ENCODE measurements around the gene PRKAG2. TPM values are rescaled to one million over a fixed set of nuclear protein-coding genes. Genes with fewer than 3 reads are reported as not detected.
A peak's percentile ranks its signal among the peaks of the same experiment; 100 is the strongest.
"Not testable (repeated sequence)": the region's sequence is repeated elsewhere in the genome, so short reads cannot be mapped to it uniquely, and the experiment has no call there.

Gene PRKAG2
- total RNA-seq, 1 experiment from 2014 or later: 59.7 TPM

DNA sequence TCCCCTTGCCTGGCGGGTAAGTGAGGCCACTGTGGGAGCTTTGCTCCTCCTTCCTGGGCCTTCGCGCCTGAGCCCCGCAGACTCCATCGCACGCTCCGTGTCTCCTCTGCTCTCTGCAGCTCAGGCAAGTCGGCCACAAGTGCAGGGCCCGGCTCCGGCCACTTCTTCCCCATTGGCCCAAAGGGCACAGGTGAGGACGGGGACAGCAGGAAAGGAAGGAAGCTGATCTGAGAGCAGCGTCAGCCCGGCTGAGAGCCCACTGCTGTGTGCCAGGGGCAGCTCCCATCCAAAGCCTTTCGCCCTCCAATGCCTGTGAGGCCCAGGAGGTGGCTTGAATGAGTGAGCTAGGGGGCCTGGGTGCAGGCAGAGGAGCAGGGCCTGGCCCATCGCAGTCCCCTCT lies 323.6 kb downstream of the PRKAG2 start:
- DNase-seq (ENCODE audit: low spot score): no peak

DNA sequence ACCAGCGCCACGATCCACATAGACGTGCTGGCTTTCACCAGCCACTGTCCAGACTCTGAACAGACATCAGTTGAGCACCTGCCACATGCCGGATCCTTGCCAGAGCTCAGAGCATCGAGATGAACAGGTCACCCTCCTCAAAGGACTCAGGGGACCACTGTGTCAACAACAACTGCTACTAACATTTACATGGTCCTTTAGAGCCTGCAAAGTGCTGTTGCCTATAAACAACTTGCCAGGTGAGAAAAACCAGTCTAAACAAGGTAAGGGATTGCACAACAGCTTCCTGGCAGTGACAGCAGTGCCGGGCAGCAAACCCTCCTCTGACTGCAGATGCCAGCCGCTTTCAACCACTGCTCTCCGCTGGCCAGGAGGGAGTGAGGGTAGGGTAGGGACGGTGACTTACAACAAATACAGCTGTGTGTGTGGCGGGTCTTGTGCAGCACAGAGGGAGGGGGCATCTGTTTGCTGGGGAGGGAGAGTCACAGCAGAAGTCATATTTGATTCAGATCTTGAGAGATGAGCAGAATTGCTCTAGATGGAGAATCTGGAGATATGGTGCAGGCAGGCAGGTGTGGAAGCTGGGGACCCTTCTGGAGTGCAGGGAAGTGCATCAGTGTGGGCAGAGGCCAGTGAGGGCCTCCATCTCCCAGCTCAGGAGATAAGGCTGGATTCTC lies 324.4 kb downstream of the PRKAG2 start:
- no peak for DNase-seq (ENCODE audit: low spot score)

DNA sequence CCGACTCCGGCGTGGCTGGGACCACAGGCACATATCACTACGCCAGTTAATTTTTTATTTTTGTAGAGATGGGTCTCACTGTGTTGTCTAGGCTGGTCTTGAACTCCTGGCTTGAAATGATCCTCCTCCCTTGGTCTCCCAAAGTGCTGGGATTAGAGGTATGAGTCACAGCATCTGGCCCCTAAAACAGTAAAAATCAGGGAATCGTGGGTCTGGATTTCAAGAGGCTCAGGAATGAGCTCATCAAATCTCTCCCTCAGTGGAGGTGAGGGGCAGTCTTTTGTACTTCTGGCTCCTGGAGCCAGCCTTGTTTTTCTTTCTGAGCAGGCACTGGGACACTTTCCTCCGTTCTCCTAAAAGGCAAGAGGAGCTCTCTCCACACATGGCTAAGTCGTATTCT lies 325.1 kb downstream of the PRKAG2 start:
- DNase-seq (ENCODE audit: low spot score): no peak

DNA sequence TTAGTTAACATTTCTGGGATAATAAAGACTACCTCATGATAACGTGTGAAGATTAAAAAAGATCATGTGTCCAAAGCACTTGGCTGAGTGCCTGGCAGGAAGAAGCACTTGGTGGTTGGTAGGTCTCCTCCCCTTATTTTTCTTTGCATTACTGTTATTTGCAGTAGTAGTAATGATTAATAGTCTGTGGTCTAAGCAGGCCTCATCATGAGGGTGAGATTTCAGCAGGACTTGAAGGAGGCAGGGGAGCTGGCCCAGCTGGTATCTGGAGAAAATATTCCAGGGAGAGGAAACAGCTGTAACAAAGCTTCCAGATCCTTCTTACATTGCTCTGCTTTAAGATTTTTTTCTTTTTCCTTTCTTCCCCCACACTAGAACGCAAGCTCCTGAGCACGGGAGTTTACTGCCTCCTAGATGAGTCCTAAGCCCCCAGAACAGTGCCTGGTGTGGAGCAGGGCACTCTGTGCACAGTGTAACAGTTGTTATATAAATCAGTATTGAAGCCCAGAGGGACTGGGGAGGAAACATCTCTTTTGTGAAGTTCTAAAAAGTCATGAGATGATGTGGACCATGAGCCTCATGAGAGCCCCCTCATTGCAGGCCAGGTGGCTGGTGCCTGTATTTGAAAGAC lies 326.1 kb downstream of the PRKAG2 start:
- DNase-seq (ENCODE audit: low spot score): peak; percentile 65

DNA sequence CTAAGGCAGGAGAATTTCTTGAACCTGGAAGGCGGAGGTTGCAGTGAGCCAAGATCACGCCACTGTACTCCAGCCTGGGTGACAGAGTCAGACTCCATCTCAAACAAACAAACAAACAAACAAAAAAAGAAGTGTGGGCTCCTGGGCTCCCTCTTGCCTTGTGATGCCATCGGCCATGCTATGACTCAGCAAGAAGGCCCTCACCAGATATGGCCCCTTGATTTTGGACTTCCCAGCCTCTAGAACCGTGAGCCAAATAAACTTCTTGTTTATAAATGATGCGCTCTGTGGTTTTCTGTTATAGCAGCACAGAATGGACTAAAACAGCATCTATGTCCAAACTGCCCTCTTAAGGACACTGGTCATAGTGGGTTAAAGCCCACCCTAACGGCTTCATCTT lies 327.3 kb downstream of the PRKAG2 start:
- no peak for DNase-seq (ENCODE audit: low spot score)

DNA sequence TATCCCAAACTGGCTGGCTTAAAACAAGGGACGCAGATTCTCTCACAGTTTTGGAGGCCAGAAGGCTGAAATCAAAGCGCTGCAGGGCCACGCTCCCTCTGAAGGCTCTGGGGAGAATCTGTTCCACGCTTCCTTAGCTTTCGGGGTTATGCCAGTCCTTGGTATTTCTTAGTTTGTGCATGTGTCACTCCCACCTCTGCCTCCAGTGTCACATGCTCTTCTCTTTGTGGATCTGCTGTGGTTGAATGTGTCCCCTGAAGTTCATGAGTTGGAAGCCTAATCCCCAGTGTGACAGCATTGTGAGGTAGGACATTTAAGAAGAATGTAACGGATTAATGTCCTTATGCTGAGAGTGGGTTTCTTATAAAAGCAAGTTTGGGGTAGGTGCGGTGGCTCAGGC lies 327.8 kb downstream of the PRKAG2 start:
- DNase-seq (ENCODE audit: low spot score): no peak

DNA sequence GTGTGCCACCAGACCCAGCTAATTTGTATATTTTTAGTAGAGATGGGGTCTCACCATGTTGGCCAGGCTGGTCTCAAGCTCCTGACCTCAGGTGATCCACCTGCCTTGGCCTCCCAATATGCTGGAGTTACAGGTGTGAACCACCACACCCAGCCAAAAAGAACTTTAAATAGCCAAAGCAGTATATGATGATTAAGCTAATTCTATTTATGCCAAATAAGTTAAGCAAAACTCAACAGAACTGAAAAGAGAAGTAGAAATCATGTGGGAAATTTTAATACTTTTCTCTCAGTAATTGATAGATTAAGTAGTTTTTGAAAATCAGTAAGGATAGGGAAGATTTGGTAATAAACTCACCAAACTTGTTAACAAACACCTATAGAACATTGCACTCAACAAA lies 332.7 kb downstream of the PRKAG2 start:
- no peak for DNase-seq (ENCODE audit: low spot score)

DNA sequence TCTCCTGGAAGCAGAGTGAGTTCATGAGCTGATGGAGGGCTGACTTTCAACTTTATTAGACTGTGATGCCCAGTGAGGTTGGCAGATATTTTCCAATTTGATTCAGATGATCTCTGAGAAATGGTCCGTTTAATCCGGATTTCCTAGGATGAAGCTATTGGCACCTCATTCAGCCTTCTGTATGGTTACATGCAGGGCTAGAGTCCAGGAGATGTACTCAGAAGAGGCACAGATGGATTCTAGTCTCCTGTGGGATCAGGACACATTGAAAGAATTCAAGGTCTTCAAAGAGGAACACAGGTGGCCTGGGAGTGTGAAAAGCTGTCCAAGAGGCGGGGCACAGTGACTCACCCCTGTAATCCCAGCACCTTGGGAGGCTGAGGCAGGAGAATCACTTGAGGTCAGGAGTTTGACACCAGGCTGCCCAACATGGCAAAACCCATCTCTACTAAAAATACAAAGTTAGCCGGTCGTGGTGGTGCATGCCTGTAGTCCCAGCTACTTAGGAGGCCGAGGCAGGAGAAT lies 334.2 kb downstream of the PRKAG2 start:
- no peak for DNase-seq (ENCODE audit: low spot score)

DNA sequence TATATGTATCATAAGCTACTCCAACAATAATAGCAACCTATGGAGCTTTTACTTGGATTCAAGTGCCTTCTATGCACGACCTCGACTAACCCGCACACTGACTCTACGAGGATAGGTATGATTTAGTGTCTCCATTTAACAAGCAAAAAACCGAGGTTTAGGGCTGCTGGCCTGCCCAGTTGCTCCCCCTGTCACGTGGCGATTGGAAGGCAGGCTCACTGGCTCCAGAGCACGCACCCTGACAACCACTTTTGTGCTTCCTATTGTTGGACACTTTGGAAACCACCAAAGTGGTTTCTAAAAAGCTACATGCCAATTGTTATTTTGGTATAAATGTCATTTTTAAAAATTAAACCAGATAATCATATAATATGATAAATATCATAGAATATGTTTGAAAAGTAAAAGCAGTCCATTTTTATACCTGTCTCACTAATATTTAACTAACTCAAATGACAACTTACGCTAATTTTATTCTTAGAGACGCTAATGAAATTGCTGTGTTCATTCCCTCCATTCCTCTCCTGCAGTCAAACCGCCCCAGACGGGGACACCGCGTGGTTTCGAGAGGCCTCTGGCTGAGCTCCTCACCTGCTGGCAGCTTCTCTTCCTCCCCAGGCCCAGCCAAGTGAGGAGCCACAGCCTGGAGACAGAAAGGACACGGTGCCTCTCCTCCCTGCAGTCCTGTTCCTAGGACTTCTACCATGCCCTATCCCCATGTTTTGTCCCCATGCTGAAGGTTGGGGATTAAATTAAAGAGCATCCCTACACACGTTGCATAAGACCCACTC lies 335.0 kb downstream of the PRKAG2 start:
- no peak for DNase-seq (ENCODE audit: low spot score)

DNA sequence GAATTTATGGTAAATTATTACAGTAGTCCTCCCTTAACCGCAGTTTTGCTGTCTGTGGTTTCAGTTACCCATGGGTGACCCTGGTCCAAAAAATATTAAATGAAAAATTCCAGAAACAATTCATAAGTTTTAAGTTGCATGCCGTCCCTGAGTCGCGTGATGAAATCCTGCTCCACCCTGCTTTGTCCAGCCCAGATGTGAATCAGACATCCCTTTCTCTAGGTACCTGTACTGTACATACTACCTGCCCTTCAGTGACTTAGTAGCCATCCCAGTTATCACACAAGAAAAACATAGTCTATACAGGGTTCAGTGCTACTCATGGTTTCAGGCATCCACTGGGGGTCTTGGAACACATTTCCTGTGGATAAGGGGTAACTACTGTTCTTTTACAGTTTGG lies 336.8 kb downstream of the PRKAG2 start:
- no peak for DNase-seq (ENCODE audit: low spot score)

DNA sequence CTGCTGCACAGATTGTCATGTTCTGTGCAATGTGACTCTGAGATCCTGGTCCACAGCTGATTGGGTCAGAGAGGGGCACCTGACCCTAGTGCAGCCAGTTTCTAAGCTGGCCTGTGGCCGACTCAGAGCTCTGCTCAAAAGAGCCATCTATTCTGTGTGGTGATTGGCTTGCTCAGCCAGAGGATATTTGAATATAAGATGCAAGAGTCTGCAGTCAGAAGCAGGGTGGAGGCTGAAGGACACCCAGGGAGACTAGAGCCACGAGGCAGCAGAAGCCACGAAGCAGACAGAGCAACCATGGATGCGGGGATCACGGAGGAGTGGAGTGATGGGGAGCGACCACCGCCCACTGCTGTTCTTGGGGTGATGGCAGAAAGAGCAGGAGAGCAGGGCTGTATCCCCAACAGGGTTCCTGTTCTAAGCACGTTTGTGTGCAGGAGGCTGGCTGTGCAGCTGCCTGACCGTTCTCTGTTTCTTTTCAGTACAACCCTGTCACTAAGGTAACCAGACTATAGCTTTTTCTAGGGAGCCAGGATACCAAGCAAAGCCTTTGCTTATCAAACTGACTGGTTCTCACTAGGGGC lies 337.7 kb downstream of the PRKAG2 start:
- no peak for DNase-seq (ENCODE audit: low spot score)

DNA sequence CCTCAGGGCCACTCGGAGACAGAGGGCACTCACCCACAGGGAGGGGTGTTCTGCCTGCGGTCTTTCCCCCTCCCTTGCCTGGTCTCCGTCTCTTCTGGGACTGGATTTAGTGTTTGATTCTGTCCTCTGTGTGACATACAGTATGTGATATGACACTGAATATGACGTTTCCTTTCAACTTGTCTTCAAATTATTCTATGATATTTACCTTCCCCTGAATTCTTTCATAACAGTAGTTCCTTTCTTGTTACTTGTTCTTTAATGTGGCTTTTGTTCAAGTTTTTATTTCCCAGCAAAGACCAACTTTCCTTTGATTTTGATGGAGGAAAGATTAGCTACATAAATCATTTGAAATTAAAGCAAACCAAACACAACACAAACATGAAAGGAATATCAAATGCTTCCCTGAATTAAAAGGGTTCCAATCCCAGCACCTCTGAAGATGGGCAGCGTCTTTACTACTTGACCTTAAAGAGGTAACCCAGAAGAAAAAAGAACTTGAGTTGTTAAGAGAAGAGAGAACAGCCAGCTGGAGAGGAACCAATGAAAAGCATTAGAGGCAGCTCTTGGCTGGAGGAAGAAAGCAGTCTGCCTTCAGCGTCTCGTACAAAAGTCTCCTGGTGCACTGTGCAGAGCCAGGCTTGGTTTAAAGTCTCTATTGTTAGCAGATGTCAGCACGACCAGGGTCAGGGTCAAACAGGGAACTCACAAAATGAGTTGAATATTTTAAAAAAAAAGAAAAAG lies 338.9 kb downstream of the PRKAG2 start:
- DNase-seq (ENCODE audit: low spot score): no peak

DNA sequence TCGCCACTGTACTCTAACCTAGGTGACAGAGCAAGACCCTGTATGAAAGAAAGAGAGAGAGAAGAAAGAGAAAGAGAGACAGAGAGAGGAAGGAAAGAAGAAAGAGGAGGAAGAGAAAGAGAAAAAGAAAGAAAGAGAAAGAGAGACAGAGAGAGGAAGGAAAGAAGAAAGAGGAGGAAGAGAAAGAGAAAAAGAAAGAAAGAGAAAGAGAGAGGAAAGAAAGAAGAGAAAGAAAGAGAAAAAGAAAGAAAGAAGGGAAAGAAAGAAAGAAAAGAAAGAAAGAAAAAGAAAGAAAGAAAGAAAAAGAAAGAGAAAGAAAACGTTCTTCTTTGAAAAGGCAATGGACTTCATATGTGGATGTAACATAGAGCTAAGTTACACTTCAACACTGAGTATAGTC lies 340.7 kb downstream of the PRKAG2 start:
- DNase-seq (ENCODE audit: low spot score): not testable (repeated sequence)

DNA sequence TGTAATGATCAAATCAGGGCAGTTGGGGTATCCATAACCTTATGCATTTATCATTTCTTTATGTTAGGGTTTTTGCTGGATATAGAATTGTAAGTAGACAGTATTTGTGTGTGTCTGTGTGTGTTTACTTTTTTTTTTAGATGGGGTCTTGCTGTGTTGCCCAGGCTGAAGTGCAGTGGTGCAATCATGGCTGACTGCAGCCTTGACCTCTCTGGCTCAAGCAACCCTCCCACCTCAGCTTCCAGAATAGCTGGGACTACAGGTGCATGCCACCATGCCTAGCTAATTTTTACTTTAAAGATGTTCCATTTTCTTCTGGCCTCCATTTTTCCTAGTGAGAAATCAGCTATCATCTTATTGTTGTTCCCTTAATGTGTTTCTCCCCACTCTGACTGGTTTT lies 347.1 kb downstream of the PRKAG2 start:
- DNase-seq (ENCODE audit: low spot score): no peak

DNA sequence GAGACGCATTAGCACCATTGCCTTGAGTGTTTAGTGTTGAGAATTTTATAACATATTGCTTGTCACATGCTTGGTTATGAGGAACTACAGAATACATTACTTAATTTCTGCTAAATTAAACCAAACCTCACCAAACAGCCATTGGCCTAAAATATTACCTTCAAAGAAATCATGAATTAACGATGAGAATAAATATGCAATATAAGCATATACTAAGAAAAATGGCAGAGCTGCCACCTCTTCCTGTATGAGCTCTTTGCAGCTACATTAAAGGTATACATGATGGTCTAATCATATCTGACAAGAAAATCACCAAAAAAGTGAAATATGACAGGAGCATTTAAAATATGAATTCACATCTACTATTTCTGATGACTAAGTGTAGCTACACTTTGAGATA lies 352.1 kb downstream of the PRKAG2 start:
- DNase-seq (ENCODE audit: low spot score): no peak

DNA sequence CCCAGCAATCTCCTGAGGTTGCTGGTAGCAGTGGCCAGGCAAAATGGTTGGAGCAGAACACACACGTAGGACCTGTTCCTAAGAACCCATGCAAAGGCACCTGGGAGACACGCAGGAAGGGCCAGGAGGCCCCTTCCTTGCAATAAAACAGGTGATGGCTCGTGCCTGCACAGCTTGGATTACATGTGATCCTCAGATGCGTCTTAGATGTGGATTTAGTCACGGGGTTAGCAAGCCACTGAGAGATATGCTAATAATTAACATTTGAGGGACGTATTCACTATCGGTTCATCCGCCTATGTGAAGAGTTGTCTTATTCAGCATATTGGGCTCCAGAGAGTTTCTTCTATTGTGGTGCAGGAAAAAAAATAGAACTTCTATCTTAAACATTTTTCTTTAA lies 352.6 kb downstream of the PRKAG2 start:
- DNase-seq (ENCODE audit: low spot score): no peak

DNA sequence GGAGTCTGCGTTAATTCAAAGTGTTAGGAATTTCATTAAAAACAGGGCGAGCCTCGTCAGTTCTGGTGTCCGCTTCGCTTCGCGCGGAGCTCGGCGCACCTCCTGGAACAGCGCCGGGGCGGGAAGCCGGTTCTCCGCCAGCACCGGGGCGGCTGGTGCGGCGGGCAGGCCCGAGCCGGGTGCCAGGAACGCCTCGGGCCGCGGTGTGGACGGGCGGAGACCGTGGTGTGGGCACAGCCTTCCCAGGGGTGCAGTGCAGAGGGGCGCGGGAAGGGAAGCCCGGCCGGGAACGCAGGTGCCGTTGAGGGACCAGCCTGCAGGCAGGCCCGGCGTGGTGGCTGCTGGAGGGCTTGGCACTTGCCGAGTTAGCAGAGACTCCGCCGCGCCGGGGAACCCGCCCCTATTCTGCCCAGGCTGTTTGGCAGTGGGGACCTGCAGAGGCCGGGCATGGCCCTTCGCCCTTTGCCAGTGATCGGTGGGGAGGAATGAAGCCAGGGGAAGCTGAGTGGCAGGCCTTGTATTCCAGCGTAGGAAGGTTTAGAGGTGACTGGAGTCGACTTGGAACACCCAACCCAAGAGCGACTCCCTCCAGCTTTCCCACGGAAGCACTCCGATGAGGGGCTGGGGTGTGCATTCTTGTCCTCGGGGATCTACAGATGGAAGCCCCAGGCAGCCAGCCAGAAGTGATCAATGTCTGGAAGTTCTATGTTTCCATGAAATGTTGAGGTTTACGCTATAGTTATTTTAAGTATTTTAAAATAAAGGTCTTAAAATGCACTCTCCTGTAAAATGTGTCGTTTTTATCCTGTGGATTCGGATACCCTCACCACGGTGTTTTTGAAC lies 356.3 kb downstream of the PRKAG2 start:
- peak; percentile 42 for DNase-seq (ENCODE audit: low spot score)

DNA sequence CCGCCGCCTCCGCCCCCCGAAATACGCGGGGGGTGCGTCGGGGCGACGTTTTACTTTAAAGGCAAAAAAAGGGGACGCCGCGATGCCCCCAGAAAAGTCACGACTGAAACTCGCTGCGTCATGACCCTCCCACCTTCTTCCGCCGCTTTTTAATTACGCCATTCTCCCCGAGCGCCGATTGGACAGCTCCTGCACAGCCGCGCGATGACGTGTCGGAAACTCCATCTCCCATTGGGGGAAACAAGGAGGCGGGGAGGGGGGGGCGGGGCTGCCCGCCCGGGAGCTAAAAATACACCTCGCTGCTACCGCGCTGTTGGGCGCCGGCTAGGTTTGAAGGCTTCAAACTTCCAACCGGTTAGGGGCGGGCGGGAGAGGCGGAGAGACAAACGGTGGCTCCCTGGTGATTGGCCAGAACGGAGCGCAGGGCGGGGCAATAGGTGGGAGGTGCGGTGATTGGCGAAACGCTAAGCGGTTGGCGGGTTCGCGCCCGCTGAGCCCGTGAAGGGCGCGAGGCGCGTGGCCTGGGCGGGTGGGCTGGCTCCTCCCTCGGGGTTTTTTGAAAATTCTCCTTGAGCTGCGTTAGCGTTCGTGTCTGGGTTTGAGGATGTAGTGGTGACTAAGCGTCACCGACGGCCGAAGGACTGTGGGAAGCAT lies 357.0 kb downstream of the PRKAG2 start, which contains the start of gene RHEB:
RHEB (minus strand) TSS at position 131 of the 654 bp plus-strand sequence. CDS start 384 bp downstream, outside the sequence.
- DNase-seq (ENCODE audit: low spot score): peak; percentile 96

DNA sequence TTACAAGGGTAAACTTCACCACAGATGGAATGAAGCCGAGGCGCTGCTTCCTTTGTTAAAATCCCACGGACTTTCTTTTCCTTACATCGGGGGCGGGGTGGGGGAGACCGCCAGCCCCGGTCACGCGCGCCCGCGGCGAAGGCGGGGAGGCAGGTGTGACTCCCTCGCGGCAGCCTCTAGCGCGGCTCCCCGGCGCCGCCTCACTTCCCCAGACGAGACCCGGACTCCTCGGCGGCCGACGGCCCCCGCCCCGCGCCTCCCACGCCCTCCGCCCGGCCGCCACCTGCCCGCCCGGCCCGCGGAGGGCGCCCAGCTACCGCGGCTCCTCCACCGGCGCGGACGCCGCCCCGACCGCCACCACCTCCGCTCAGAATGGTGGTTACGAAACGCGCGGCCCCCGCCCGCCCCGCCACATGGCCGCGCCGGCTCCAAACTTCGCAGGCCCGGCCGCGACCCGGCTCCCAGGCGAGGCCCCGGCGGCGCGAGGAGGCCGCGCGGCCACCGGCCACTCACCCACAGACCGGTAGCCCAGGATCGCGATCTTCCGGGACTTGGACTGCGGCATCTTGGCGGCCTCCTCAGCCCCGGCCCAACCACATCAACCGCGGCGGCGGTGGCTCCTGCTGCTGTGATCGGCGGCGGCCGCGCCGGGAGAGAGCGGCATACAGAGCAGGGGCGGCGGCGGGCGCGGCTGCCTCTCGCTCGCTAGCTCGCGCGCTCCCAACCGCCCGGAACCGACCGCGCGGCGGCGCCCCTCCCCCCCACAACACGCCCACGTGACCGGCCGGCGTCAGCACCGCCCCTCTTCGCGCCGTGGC lies 357.8 kb downstream of the PRKAG2 start:
- not testable (repeated sequence) for DNase-seq (ENCODE audit: low spot score)

Data from A172 (cell line).